GM12878 (cell line): Measurements from ENCODE around the gene PDGFA. TPM values are rescaled to one million over a fixed set of nuclear protein-coding genes. Genes with fewer than 3 reads are reported as not detected.

ENCODE experiments used
- ATAC-seq: fragments of 200-7000 bp; cut with Tn5 transposase; 3 replicates; pipeline ENCODE4 v1.9.1; 2020; ENCODE audit warnings: mild to moderate bottlenecking, moderate library complexity
- BruUV-seq: library from RNA; stranded (reverse); fragments of 400-500 nt; replicated peaks from 2 replicates; lab custom pipeline; 2021; lab: Mats Ljungman, UMichigan
- CTCF ChIA-PET: fragments of 300-600 bp; sonication (Branson Sonifier 250); formaldehyde crosslinking; extraction: SDS; loops from one replicate; lab custom pipeline; 2021; ENCODE audit warnings: inconsistent platforms; lab: Yijun Ruan, JAX
- POLR2A ChIA-PET: fragments of 350-600 bp; formaldehyde crosslinking; extraction: SDS; loops from one replicate; lab custom pipeline; 2021; ENCODE audit warnings: inconsistent platforms; lab: Charles Lee
- RAD21 ChIA-PET: fragments of 300-600 bp; sonication (Branson Sonifier 250); formaldehyde crosslinking; loops from one replicate; lab custom pipeline; 2023; ENCODE audit warnings: antibody characterized with exemption; ENCODE audit not compliant: unreplicated experiment; lab: Charles Lee
- SMC1A ChIA-PET: fragments of 300-600 bp; sonication (Branson Sonifier 250); formaldehyde crosslinking; loops from one replicate; lab custom pipeline; 2023; ENCODE audit not compliant: unreplicated experiment, uncharacterized antibody; lab: Charles Lee
- DNase-seq: peaks from one replicate; pipeline ENCODE4 v3.0.0-alpha.2; 2011; ENCODE audit warnings: low read depth, low spot score
- FAIRE-seq: peaks from 3 replicates; lab custom pipeline; 2011; peaks lifted over from hg19 to GRCh38; lab: Jason Lieb, UNC
- H2AFZ ChIP-seq: 2 replicates; pipeline ENCODE4 v1.6.0; 2011; ENCODE audit warnings: low read depth, low read length, control low read depth; ENCODE audit not compliant: control insufficient read depth
- H3K27ac ChIP-seq: 2 replicates; pipeline ENCODE4 v1.5.1; 2011; ENCODE audit warnings: control low read depth; ENCODE audit not compliant: control insufficient read depth, insufficient read depth
- H3K27me3 ChIP-seq, 2 experiments: replicated peaks in 1 of 2; 2 replicates each; pipeline versions ENCODE4 v1.6.0 to v1.6.1; 2011; ENCODE audit warnings: low read length in 1 of 2; ENCODE audit not compliant: control insufficient read depth in 2 of 2, insufficient read depth in 2 of 2
- H3K36me3 ChIP-seq, 2 experiments: 2 replicates each; pipeline ENCODE4 v1.5.1; 2011; ENCODE audit warnings: low read length in 1 of 2; ENCODE audit not compliant: control insufficient read depth in 2 of 2, insufficient read depth in 2 of 2
- H3K4me1 ChIP-seq: 2 replicates; pipeline ENCODE4 v1.6.1; 2011; ENCODE audit warnings: mild to moderate bottlenecking, low read length, moderate library complexity, mixed read lengths; ENCODE audit not compliant: control insufficient read depth, insufficient read depth
- H3K4me2 ChIP-seq: 2 replicates; pipeline ENCODE4 v1.6.0; 2011; ENCODE audit warnings: control low read depth; ENCODE audit not compliant: control insufficient read depth, insufficient read depth
- H3K4me3 ChIP-seq: fragments of 200-600 bp; sonication (generic); 2 replicates; pipeline ENCODE4 v1.5.1; 2016
- H3K79me2 ChIP-seq: 2 replicates; pipeline ENCODE4 v1.6.0; 2011; ENCODE audit warnings: low read length; ENCODE audit not compliant: control insufficient read depth, insufficient read depth
- H3K9ac ChIP-seq: 2 replicates; pipeline ENCODE4 v1.8.0; 2011; ENCODE audit warnings: low read length, control low read depth, mixed read lengths; ENCODE audit not compliant: control insufficient read depth, insufficient read depth
- H3K9me3 ChIP-seq: replicated peaks from 3 replicates; pipeline ENCODE4 v1.5.1; 2011; ENCODE audit warnings: mild to moderate bottlenecking, low read length; ENCODE audit not compliant: control insufficient read depth, insufficient read depth
- H4K20me1 ChIP-seq: 2 replicates; pipeline ENCODE4 v1.6.0; 2011; ENCODE audit not compliant: control insufficient read depth, insufficient read depth
- BCL3 ChIP-seq: IDR thresholded peaks from 2 replicates; pipeline ENCODE4 v1.6.1; 2011; ENCODE audit warnings: borderline replicate concordance, low read depth, mild to moderate bottlenecking, moderate library complexity, low read length; ENCODE audit not compliant: insufficient read depth, poor library complexity, severe bottlenecking
- BRCA1 ChIP-seq: IDR thresholded peaks from 2 replicates; pipeline ENCODE4 v1.6.1; 2011; ENCODE audit warnings: low read depth, low read length, improper control_type of control experiment
- CBFB ChIP-seq: IDR thresholded peaks from 2 replicates; pipeline ENCODE4 v1.6.1; 2016; ENCODE audit warnings: antibody characterized with exemption, low read depth
- CBX3 ChIP-seq: fragments of 200-600 bp; sonication (generic); IDR thresholded peaks from 2 replicates; pipeline ENCODE4 v1.6.1; 2016; ENCODE audit warnings: low read depth, borderline replicate concordance
- CHD1 ChIP-seq: IDR thresholded peaks from 2 replicates; pipeline ENCODE4 v1.6.1; 2012; ENCODE audit warnings: low read depth, low read length, improper control_type of control experiment
- CREB1 ChIP-seq: IDR thresholded peaks from 2 replicates; pipeline ENCODE4 v1.6.1; 2012; ENCODE audit warnings: low read depth, mild to moderate bottlenecking, inconsistent platforms
- EGR1 ChIP-seq, 2 experiments: IDR thresholded peaks; 1 replicate in 1 of 2; 2 replicates in 1 of 2; pipeline ENCODE4 v1.6.1; 2011 to 2012; ENCODE audit warnings: low read depth in 2 of 2, low read length in 2 of 2, borderline replicate concordance in 1 of 2, mild to moderate bottlenecking in 1 of 2, moderate library complexity in 1 of 2
- KLF5 ChIP-seq: fragments of 450-650 bp; IDR thresholded peaks from 2 replicates; pipeline ENCODE4 v1.6.1; 2014; ENCODE audit warnings: mild to moderate bottlenecking; ENCODE audit not compliant: partially characterized antibody
- PAX8 ChIP-seq: fragments of 450-650 bp; IDR thresholded peaks from 2 replicates; pipeline ENCODE4 v1.6.1; 2017; ENCODE audit warnings: mild to moderate bottlenecking, moderate library complexity
- PRDM15 ChIP-seq: fragments of 450-650 bp; formaldehyde crosslinking; IDR thresholded peaks from 2 replicates; pipeline ENCODE4 v1.4.0; 2020; ENCODE audit warnings: mild to moderate bottlenecking, moderate library complexity
- RBBP5 ChIP-seq: fragments of 200-600 bp; sonication (generic); conservative IDR thresholded peaks from 2 replicates; pipeline ENCODE4 v1.6.1; 2016
- YY1 ChIP-seq: IDR thresholded peaks from 2 replicates; pipeline ENCODE4 v1.6.1; 2011; ENCODE audit warnings: low read depth, mild to moderate bottlenecking, low read length
- ZNF24 ChIP-seq: fragments of 450-650 bp; IDR thresholded peaks from 2 replicates; pipeline ENCODE4 v1.6.1; 2017; ENCODE audit warnings: antibody characterized with exemption, mild to moderate bottlenecking
- WGBS: methylation state at CpG from one replicate; pipeline ENCODE4 v1.1.6; 2016; ENCODE audit warnings: low lambda C conversion rate; ENCODE audit not compliant: insufficient replicate concordance, insufficient coverage; ENCODE audit errors: missing lambda C conversion rate; 5-methylcytosine and 5-hydroxymethylcytosine counted together
- in situ Hi-C: fragments of 300-500 bp; cut with MboI; formaldehyde crosslinking; loops from 9 replicates; pipeline ENCODE4 v1.14.3; 2018; ENCODE audit warnings: mixed read lengths
- intact Hi-C: fragments of 100-400 bp; cut with micrococcal nuclease; formaldehyde crosslinking; loops from one replicate; pipeline ENCODE4 v1.14.2; 2022; ENCODE audit not compliant: unreplicated experiment
- polyA plus RNA-seq, 11 experiments: library from polyadenylated mRNA; depleted of rRNA in 4 of 11; unstranded in 6 of 11; stranded (reverse) in 5 of 11; fragments of >200 nt; fragmentation: Nextera tagmentation in 4 of 11; fragmentation: Illumina TruSeq in 1 of 11; extraction: Ambion mirVana in 4 of 11; extraction: Trizol in 1 of 11; gene quantifications; 1 replicate in 1 of 11; 2 replicates in 10 of 11; pipeline versions ENCODE4 v1.2.1 to v1.2.3, GENCODE V29; 2011 to 2016; ENCODE audit warnings: inconsistent platforms in 2 of 11, missing spikeins in 2 of 11, low read depth in 1 of 11
- total RNA-seq, 4 experiments: library from RNA; depleted of rRNA in 3 of 4; stranded (reverse); fragments of >200 nt in 3 of 4; fragmentation: Illumina TruSeq in 1 of 4; extraction: Trizol in 1 of 4; gene quantifications; 2 replicates each; pipeline versions ENCODE4 v1.2.1 to v1.2.3, GENCODE V29; 2013 to 2021
- TF ChIP-seq, protein P1 (sequence below): fragments of 450-650 bp; IDR thresholded peaks from 2 replicates; pipeline ENCODE4 v1.6.1; 2018; ENCODE audit warnings: borderline replicate concordance, mild to moderate bottlenecking; ENCODE audit not compliant: partially characterized antibody

The PDGFA gene
- total and polyA plus RNA-seq, 10 of the 15 experiments (the other 5 are each of a cell fraction or from before 2014, with no cell fraction given): 2.5 to 10.0 (median 5.6) TPM

- TF ChIP-seq, protein P1, sequence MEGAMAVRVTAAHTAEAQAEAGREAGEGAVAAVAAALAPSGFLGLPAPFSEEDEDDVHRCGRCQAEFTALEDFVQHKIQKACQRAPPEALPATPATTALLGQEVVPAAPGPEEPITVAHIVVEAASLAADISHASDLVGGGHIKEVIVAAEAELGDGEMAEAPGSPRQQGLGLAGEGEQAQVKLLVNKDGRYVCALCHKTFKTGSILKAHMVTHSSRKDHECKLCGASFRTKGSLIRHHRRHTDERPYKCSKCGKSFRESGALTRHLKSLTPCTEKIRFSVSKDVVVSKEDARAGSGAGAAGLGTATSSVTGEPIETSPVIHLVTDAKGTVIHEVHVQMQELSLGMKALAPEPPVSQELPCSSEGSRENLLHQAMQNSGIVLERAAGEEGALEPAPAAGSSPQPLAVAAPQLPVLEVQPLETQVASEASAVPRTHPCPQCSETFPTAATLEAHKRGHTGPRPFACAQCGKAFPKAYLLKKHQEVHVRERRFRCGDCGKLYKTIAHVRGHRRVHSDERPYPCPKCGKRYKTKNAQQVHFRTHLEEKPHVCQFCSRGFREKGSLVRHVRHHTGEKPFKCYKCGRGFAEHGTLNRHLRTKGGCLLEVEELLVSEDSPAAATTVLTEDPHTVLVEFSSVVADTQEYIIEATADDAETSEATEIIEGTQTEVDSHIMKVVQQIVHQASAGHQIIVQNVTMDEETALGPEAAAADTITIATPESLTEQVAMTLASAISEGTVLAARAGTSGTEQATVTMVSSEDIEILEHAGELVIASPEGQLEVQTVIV: no peak
- TF ChIP-seq BCL3: no peak
- TF ChIP-seq CREB1: no peak
- no peak for TF ChIP-seq PAX8
Measured at GRCh38 chr7:450741-451140, 68.9 kb downstream of the PDGFA start (continued).

GRCh38 chr7:450036-450435, 69.6 kb downstream of the PDGFA start:
- Histone ChIP-seq H3K9me3 (no peaks in the 10 kb centered on the region), H3K4me3 (no peak overlapping the region), H3K9ac (no peak overlapping the region), H2AFZ (no peak overlapping the region), H3K27me3 (no peaks in the 10 kb centered on the region), H3K27ac (no peak overlapping the region), H4K20me1 (no peaks in the 10 kb centered on the region), H3K4me1 (peaks cover 10% of the 10 kb centered on the region; the same call in 1 of the 2 replicates), H3K4me2 (no peak overlapping the region), H3K79me2 (no peaks in the 10 kb centered on the region), H3K36me3 (no peaks in the 10 kb centered on the region)
- ChIA-PET CTCF (no interaction called here), POLR2A (no interaction called here), SMC1A (no interaction called here), RAD21 (no interaction called here)
- in situ Hi-C loops: no loop called here
- DNase-seq (no peak), FAIRE-seq (no peak), ATAC-seq (no peak)
- intact Hi-C loops: no loop called here
- 81% methylated on average over 11 of the region's 11 CpGs for WGBS
- BruUV-seq: no TSS peak
- no peak for TF ChIP-seq EGR1 (IDR thresholded peaks at IDR 0.05; ENCODE audit: borderline replicate concordance in 1 of 2, low read depth in 2 of 2, low read length in 2 of 2)
- no peak for TF ChIP-seq CBFB
- TF ChIP-seq ZNF24: no peak
- no peak for TF ChIP-seq CHD1
- TF ChIP-seq YY1: no peak
- TF ChIP-seq BRCA1: no peak
- no peak for TF ChIP-seq PRDM15 (CRISPR knock-in tag)
- TF ChIP-seq CBX3: no peak
- TF ChIP-seq KLF5: no peak
- TF ChIP-seq, protein P1: no peak
- no peak for TF ChIP-seq RBBP5
